ENCODE measurements around the gene MLLT11. TPM values are rescaled to one million over a fixed set of nuclear protein-coding genes. Genes with fewer than 3 reads are reported as not detected.
A peak's percentile ranks its signal among the peaks of the same experiment; 100 is the strongest.

Gene MLLT11
- polyA plus RNA-seq, 1 donor from 2014 or later = 1.5 TPM

DNA sequence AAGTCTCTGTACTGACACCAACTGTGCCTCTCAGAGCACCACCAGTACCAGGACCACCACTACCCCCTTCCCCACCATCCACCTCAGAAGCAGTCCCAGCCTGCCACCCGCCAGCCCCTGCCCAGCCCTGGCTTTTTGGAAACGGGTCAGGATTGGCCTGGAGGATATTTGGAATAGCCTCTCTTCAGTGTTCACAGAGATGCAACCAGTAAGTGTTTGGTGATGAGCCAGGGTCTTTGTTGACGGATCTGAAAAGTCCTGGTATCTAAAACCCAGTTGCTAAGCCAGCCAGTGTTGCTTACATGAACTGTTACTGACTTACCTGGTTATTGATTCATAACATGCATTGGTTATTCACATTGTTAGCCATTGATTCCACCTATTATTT is 11.6 kb upstream of the MLLT11 start:
- H3K9me3 Mint-ChIP-seq = no peaks in the 10 kb centered on the region
- H3K4me1 Mint-ChIP-seq = peaks cover 24 to 27% (median 26%) of the 10 kb centered on the region in 3 donors
- no peaks in the 10 kb centered on the region for H3K27me3 Mint-ChIP-seq
- H3K4me3 Mint-ChIP-seq = peak overlapping the region; percentile 93 to 98 (median 97)
- no peaks in the 10 kb centered on the region for H3K36me3 Mint-ChIP-seq
- H3K27ac Mint-ChIP-seq = peak overlapping the region; percentile 84 to 94 (median 88)

DNA sequence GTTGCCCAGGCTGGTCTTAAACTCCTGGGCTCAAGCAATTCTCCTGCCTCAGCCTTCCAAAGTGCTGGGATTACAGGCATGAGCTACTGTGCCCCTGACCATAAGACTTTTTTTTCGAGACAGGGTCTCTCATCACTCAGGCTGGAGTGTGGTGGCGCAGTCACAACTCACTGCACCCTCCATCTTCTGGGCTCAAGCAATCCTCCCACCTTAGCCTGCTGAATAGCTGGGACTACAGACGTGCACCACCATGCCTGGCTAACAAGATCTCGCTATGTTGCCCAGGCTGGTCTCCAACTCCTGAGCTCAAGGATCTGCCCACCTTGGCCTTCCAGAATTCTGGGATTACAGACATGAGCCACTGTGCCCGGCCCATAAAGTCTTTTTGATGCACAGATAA is 10.7 kb upstream of the MLLT11 start:
- Mint-ChIP-seq H3K4me3 (peak overlapping the region; percentile 16 to 98 (median 82)), H3K4me1 (peaks cover 24 to 27% (median 26%) of the 10 kb centered on the region in 3 donors), H3K36me3 (no peaks in the 10 kb centered on the region), H3K9me3 (no peaks in the 10 kb centered on the region), H3K27ac (peak overlapping the region; percentile 23 to 94 (median 88)), H3K27me3 (no peaks in the 10 kb centered on the region)

DNA sequence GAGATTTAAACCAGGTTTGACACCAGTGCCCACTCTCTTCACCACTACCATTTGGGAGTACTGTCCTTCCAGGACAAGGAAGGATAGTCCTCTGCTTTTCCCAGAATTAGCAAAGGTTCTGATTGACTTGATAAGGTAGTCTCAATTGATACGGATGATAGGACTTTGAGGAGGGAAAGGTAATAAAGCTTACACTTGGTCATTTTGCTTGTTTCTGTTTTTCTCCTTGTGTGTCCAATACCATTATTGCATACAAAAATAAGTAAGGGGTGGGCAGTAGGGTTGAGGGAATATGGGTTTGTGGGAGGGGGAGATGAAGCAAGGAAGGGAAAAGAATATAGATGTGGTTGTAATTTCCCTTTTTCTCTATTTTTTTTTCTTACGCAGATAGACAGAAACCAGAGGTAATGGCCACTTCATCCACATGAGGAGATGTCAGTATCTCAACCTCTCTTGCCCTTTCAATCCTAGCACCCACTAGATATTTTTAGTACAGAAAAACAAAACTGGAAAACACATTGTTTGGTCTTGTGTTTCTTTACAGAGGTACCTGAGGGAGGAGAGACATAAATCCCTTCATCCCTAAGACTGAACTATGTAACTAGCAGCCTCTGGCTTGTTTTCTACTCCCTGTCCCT is 10.0 kb upstream of the MLLT11 start:
- H3K36me3 Mint-ChIP-seq = peaks cover 3% of the 10 kb centered on the region
- H3K27ac Mint-ChIP-seq = peak overlapping the region; percentile 61 to 94 (median 88)
- H3K4me3 Mint-ChIP-seq = peak overlapping the region in 2 of 4 donors; percentile 67 to 97
- no peaks in the 10 kb centered on the region for H3K27me3 Mint-ChIP-seq
- no peaks in the 10 kb centered on the region for H3K9me3 Mint-ChIP-seq
- peaks cover 30 to 31% (median 31%) of the 10 kb centered on the region in 3 donors for H3K4me1 Mint-ChIP-seq

GRCh38 chr1:151051356-151052009 is 8.7 kb upstream of the MLLT11 start:
- Mint-ChIP-seq H3K4me3 (peak overlapping the region in 1 of 4 donors; percentile 81), H3K27me3 (no peaks in the 10 kb centered on the region), H3K36me3 (peaks cover 8% of the 10 kb centered on the region), H3K27ac (peak overlapping the region in 2 of 3 donors; percentile 69 to 83), H3K9me3 (no peaks in the 10 kb centered on the region), H3K4me1 (peaks cover 32 to 41% (median 39%) of the 10 kb centered on the region in 3 donors)

DNA sequence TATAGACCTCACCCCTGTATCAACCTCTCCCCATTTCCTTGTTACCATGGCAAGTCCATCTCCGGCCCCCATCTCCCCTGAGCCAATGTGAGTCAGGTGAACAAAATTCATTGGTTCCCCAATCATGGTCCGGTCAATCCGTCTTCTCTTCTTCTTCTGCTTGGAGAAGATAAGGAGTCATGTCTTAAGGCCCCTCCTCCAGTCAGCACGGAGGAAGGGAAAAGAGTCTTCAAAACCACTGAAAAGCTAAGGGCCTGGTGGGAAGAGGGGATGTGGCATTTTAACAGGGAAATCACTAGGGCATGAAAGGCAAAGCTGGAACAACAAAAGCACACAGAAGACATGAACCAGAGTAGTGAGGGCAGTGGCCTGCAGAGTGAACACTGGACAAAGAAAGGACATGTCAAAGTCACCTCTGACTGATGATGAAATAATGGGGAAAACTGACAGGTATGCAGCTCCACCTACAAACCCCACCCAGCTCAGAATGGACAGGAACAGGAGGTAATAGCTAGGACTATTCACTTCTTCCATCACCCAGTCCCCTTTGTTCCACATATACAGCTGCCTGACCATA is 5.1 kb upstream of the MLLT11 start:
- Mint-ChIP-seq H3K4me3 (peak overlapping the region; percentile 96 to 100 (median 98)), H3K9me3 (no peaks in the 10 kb centered on the region), H3K27ac (peak overlapping the region; percentile 74 to 97 (median 89)), H3K27me3 (no peaks in the 10 kb centered on the region), H3K36me3 (peaks cover 14% of the 10 kb centered on the region), H3K4me1 (peaks cover 33 to 40% (median 37%) of the 10 kb centered on the region in 3 donors)

GRCh38 chr1:151055581-151055980 is 4.6 kb upstream of the MLLT11 start:
- peak overlapping the region; percentile 96 to 100 (median 98) for H3K4me3 Mint-ChIP-seq
- peaks cover 14% of the 10 kb centered on the region for H3K36me3 Mint-ChIP-seq
- H3K4me1 Mint-ChIP-seq = peaks cover 37 to 44% (median 38%) of the 10 kb centered on the region in 3 donors
- no peaks in the 10 kb centered on the region for H3K27me3 Mint-ChIP-seq
- H3K27ac Mint-ChIP-seq = peak overlapping the region; percentile 89 to 97 (median 93)
- H3K9me3 Mint-ChIP-seq = no peaks in the 10 kb centered on the region

DNA sequence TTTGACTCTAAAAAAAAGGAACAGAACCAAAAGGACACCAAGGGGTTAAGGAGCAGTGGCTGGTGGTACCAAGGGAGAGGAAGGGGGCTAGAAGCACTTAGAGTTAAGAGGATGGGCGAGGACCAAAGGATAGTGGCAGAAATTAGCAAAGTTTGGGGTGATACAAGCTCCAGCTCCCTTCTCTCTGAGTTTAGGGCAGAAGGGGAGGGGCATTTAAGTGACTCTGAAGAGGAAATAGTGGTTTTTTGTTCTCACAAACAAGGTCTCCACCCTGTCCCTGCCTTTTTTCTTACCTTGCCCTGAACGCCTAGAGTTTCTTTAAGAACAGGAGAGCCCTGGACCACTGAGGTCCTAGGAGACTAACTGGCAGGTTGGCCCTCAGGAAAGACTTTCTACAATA is 4.0 kb upstream of the MLLT11 start:
- Mint-ChIP-seq H3K4me1 (peaks cover 39 to 42% (median 42%) of the 10 kb centered on the region in 3 donors), H3K36me3 (peaks cover 14% of the 10 kb centered on the region), H3K27ac (peak overlapping the region; percentile 89 to 97 (median 93)), H3K4me3 (peak overlapping the region; percentile 96 to 100 (median 98)), H3K9me3 (no peaks in the 10 kb centered on the region), H3K27me3 (no peaks in the 10 kb centered on the region)

GRCh38 chr1:151058692-151059091 is 1.5 kb upstream of the MLLT11 start:
- peak overlapping the region; percentile 96 to 100 (median 98) for H3K4me3 Mint-ChIP-seq
- peaks cover 33 to 37% (median 33%) of the 10 kb centered on the region in 3 donors for H3K4me1 Mint-ChIP-seq
- H3K27ac Mint-ChIP-seq = peak overlapping the region; percentile 89 to 97 (median 93)
- H3K27me3 Mint-ChIP-seq = no peaks in the 10 kb centered on the region
- H3K9me3 Mint-ChIP-seq = no peaks in the 10 kb centered on the region
- peaks cover 14% of the 10 kb centered on the region for H3K36me3 Mint-ChIP-seq

GRCh38 chr1:151059109-151060006 is 839 bp upstream of the MLLT11 start, which contains the start of gene CDC42SE1:
Gene CDC42SE1 (minus strand): TSS chr1:151059622. CDS start chr1:151055730, 3,892 bp downstream.
- H3K27ac Mint-ChIP-seq = peak within 1 kb of the TSS; percentile 89 to 97 (median 93)
- no peaks in the 10 kb centered on the region for H3K27me3 Mint-ChIP-seq
- peaks cover 14% of the 10 kb centered on the region for H3K36me3 Mint-ChIP-seq
- H3K4me3 Mint-ChIP-seq = peak within 1 kb of the TSS; percentile 96 to 100 (median 98)
- H3K4me1 Mint-ChIP-seq = peaks cover 33 to 37% (median 33%) of the 10 kb centered on the region in 3 donors
- H3K9me3 Mint-ChIP-seq = no peaks in the 10 kb centered on the region

GRCh38 chr1:151060657-151061421 is 642 bp downstream of the MLLT11 start:
- Mint-ChIP-seq H3K27ac (peak overlapping the region; percentile 89 to 97 (median 93)), H3K27me3 (no peaks in the 10 kb centered on the region), H3K36me3 (peaks cover 12% of the 10 kb centered on the region), H3K4me3 (peak overlapping the region; percentile 96 to 100 (median 98)), H3K9me3 (no peaks in the 10 kb centered on the region), H3K4me1 (peaks cover 23 to 28% (median 25%) of the 10 kb centered on the region in 3 donors)

- Mint-ChIP-seq H3K27me3 (no peaks in the 10 kb centered on the region), H3K9me3 (no peaks in the 10 kb centered on the region), H3K36me3 (peaks cover 11% of the 10 kb centered on the region), H3K4me1 (peaks cover 15 to 20% (median 17%) of the 10 kb centered on the region in 3 donors), H3K27ac (peak overlapping the region in 1 of 3 donors; percentile 25), H3K4me3 (peak overlapping the region in 1 of 4 donors; percentile 96)
These were observed 1.5 kb downstream of the MLLT11 start for GRCh38 chr1:151061704-151062103.

- H3K27ac Mint-ChIP-seq = peak overlapping the region in 2 of 3 donors; percentile 14 to 25
- peak overlapping the region in 1 of 4 donors; percentile 71 for H3K4me3 Mint-ChIP-seq
- peaks cover 9 to 11% (median 9%) of the 10 kb centered on the region in 3 donors for H3K4me1 Mint-ChIP-seq
- peaks cover 8% of the 10 kb centered on the region for H3K36me3 Mint-ChIP-seq
- no peaks in the 10 kb centered on the region for H3K9me3 Mint-ChIP-seq
- H3K27me3 Mint-ChIP-seq = no peaks in the 10 kb centered on the region
These were observed 2.7 kb downstream of the MLLT11 start for GRCh38 chr1:151062741-151063371.

DNA sequence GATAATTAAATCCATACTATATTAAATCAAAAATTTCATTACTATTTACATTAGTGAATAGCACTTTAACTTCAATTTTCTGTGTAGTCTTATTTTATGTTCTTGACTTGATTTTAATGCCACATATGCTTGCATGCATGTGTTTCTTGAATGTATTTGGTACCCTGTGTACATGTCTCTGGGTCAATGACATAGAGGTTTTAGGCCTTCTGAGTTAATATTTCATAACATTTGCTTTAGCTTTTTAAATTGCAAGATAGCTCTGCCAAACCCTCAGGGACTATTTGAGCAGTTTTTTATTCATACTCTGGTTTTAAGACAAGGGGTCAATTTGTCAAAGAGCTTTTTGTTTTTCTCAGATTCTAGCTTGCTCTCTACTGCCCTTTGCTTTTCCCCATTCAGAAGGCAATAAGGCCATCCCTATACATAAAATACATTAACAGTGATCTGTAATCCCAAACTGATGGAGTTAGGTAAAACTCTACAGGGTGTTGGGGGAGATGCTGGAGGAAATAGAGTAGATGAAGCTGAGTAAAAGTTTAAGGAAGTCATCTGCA is 5.0 kb downstream of the MLLT11 start:
- Mint-ChIP-seq H3K9me3 (no peaks in the 10 kb centered on the region), H3K27ac (peak overlapping the region in 1 of 3 donors; percentile 40), H3K27me3 (no peaks in the 10 kb centered on the region), H3K36me3 (peaks cover 5% of the 10 kb centered on the region), H3K4me1 (peaks cover 8 to 13% (median 9%) of the 10 kb centered on the region in 3 donors), H3K4me3 (peak overlapping the region in 1 of 4 donors; percentile 50)
